Activated naive CD4-positive, alpha-beta T cell treated with anti-CD3 and anti-CD28 coated beads, Interleukin-2, amount 50 U/mL, for 72 hours (primary cell): ENCODE measurements around the gene RFX7. TPM values are rescaled to one million over a fixed set of nuclear protein-coding genes. Genes with fewer than 3 reads are reported as not detected.

Experiments used
- total RNA-seq, 2 donors: library from RNA; stranded (reverse); gene quantifications; one replicate each; pipeline ENCODE4 v1.2.3, GENCODE V29; 2022

The RFX7 gene
- total RNA-seq, 2 donors from 2014 or later, result 20.3 to 27.0 TPM

Other genes starting within 250 kb of the RFX7 start
- gene TEX9, start 121.5 kb upstream of the RFX7 start, total RNA-seq, result 1 to 10 TPM in 1 of 2 donors, under 1 TPM in 1; 0.41 to 1.5 TPM
- gene MNS1, start 221.3 kb upstream of the RFX7 start, total RNA-seq, result under 1 TPM; 0.47 to 0.73 TPM